ENCODE measurements around the gene CCDC57.

Gene CCDC57

DNA sequence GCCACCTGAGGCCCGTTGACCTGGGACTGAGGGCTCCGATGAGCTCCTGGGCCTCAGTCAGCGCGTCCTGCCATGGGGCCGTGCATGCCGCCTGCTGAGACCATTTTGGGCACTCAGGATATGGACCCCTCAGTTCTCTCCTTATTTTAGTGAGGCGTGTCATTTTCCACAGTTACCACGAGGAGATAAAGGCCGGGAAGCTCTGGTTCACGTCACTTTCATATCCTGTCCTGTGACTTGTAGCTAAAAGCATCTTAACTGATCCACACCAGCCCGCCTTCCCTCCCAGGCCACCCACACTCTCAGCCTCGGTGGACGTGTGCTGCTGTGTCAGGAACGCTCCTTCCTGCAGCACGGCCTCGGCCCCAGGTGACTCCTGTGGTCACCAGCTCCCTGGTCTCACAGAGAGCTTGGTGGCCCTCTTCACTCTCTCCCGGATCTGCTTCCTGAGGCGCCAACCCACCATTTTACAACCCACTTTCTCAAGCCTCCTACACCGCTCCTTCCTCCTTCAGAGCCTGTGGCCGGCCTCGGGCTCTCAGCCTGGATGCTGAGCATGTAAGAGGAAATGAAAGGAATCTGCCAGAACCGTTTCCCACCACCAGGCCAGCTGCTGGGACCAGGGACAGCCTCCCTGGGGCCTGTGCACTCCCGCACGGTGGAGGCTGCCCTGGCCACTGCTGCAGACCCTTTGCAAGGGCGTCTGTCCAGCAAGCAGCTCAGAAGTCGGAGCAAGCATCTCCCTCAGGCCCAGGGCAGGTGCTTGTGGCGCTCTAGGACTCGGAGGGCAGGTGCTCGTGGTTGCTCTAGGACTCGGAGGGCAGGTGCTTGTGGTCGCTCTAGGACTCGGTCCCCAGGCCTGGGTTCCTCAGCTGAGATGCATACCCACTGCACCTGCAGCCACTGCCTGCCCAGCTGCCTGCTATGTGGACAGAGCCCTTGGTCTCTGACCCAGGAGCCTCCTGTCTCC lies 90.7 kb downstream of the CCDC57 start:
- no peak for DNase-seq (ENCODE audit: low spot score)

DNA sequence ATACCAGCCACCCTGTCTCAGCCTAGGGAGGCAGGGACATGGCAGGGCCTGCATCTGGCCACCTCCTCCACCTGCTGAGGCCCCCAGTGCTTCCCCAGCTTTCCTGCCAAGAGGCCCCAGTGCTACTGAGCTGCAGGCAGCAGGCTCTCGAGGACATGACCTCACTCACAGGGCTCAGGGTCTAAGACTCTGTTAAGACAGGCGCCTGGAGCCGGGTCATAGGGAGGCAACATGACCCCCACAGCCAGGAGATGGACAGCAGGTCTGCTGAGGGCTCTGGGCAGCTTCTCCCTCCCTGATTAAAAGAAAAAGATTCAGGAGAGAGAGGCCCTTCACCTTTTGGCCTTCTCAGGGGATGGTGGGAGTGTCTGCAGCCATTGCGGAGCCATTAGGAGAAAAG lies 91.4 kb downstream of the CCDC57 start:
- no peak for DNase-seq (ENCODE audit: low spot score)

DNA sequence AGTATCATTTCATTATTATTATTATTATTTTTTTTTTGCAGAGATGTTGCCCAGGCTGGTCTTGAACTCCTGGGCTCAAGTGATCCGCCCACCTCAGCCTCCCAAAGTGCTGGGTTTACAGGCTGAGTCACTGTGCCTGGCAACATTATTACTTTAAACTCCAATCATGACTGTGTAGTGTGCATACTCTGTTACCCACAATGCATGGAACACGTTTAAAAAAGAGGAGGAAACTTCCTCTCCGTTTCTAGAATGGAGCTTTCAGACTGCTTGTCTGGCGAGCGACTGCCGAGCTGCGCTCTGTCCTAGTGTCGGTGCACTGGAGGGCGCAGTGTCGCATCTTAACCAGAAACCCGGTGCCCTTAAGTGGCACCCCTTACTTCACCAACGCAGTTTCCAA lies 92.5 kb downstream of the CCDC57 start:
- no peak for DNase-seq (ENCODE audit: low spot score)

DNA sequence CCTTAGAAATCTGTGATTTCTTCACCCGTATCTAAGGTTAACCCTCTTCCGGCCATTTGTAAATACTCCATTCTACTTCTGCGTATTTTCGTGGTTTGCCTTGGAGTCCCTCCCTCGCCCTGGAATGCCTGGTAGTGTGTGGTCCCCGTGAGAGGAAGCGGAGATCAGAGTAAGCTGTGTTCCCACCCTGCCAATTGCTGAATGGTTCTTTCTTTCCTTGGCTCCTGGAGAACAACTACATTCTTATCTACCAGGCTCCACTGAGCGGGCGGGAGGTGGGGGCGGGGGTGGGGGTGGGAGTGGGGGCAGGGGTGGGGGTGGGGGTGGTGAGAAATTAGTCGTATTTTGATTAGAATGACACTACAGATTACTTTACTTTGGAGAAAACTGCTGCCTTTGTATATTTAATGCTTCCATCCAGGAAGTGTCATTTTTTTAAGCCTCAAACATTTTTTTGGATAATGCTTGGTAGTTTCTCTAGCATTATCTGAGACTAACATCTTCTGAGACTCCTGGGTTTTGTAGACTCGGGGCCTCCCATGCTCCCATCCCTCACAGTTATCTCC lies 93.7 kb downstream of the CCDC57 start:
- no peak for DNase-seq (ENCODE audit: low spot score)

DNA sequence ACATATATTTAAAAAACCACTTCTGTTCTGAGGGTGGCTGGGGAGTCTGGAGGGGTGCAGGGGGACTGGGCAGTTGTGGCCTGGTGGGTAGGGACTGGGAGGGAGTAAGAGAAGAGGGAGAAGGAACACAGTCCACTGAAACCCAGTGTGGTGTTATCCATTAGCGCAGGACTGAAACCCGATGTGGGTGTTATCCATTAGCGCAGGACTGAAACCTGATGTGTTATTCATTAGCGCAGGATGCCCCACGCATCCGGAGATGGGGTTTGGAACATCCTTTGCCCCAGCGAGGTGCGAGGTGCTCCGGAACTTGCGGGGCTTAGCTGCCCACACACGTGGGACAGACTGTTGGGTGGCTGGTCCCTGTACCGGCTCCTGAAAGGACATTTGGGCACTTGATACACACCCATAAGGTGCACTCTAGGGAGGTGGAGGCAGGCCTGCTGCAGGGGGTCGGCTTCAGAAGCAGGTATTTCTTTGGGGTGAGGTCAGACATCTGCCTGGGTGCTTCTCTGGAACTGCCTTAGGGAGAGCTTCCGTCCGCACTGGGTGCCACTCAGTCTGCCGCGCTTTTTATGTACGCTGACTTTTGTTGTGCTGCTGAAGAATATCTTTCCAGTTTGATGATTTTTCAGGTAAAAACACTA lies 94.4 kb downstream of the CCDC57 start:
- no peak for DNase-seq (ENCODE audit: low spot score)

DNA sequence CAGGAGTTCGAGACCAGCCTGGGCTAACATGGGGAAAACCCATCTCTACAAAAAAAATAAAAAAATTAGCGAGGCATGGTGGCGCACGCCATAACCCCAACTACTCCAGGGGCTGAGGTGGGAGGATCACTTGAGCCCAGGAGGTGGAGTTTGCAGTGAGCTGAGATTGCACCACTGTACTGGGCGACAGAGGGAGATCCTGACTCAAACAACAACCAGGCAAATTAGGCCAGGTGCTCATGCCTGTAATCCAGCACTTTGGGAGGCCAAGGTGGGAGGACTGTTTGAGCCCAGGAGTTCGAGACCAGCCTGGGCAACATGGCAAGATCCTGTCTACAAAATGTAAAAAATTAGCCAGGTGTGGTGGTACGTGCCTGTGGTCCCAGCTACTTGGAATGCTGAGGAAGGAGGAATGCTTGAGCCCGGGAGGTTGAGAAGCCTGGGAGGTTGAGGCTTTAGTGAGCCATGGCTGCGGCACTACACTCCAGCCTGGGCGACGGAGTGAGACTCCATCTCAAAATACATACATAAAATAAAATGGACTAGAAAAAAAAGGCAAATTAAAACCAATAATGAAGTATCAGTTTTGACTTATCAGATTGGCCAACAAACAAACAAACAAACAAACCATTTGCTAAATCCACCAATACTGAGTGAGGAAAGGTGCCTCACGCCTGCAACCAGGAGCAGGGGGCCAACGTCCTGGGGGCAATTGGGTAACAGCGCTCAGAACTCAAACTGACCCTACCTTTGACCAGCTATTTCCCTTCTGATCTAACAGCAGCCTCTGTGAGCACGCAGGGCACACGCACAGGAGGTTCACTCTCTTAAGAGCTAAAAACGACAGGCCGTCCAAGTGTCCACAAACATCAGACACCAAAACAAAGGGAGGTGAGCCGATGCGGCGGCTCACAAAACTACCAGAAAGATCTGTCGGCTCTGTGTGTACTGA lies 95.2 kb downstream of the CCDC57 start:
- DNase-seq (ENCODE audit: low spot score): no peak

DNA sequence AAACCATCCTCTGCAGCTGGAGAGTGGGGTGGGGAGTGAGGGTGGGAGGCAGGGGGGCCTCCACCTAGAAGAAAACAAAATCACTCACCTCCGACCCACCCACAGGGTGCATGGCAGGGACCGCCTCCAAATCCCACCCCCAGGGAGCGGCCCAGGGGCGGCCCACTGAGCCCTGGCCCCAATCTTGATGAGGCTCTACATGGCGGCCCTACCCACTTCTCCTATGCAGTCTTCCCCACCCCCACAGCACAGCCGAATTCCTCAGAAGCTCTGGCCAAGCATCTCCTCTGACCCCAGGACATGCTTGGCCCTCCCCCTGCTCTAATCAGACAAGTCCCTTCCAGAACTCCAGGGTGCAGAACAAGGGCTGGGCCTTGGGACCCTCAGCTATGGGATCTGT lies 96.4 kb downstream of the CCDC57 start:
- DNase-seq (ENCODE audit: low spot score): no peak

DNA sequence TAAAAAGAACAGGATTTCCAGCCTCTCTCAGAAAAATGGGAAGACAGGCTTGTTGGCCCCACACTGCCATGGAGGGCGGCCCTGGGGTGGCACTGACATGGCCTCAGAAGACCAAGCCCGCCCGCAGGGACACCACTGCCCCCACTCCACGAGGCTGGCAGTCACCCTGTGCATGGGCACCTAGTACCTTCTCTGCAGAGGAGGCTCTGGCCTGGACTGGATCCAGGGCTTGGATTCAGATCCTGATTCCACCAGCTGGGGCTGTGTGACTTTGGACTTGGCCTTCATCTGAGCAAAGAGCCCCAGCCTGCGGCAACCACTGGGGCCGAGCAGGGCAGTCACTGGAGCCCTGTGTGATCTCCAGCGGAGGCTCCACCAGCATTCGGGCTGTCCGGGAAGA lies 97.8 kb downstream of the CCDC57 start:
- DNase-seq (ENCODE audit: low spot score): no peak

DNA sequence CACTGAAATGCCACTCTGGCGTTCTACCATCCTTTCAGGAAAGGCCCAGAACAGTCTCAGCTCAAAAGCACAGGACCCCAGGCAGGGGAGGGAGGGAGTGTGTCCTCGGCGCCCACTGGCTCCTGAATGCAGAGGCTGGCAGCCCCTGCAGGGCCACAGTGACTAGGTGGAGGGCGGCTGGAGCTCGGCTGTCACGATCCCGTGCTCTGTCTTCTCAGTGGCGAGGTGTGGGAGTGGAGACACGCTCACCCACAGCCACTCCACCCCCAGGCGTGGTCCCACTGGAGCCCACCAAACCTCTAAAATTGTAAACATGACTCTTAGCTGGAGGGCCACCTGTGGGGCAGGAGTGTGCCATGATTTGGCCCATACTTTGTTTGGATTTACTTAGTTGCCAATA lies 98.2 kb downstream of the CCDC57 start:
- no peak for DNase-seq (ENCODE audit: low spot score)

DNA sequence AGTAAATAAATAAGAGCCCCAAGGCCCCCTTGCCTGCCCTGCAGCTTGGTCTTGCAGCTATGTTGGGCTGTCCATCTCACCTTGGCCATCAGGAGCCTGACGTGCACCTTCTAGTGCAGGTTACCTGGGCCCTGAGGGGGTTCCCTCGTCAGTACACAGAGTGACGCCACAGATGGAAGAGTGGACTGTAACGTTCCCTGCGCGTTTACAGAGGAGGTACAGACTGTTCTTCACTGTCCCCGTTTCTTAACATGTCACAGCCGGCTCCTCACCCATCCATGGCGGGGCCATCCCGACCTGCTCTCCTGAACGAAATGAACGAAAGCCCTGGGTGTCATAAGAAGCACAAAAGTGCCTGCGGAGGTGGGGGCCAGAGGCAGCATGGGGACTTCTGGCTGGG lies 98.7 kb downstream of the CCDC57 start:
- no peak for DNase-seq (ENCODE audit: low spot score)

DNA sequence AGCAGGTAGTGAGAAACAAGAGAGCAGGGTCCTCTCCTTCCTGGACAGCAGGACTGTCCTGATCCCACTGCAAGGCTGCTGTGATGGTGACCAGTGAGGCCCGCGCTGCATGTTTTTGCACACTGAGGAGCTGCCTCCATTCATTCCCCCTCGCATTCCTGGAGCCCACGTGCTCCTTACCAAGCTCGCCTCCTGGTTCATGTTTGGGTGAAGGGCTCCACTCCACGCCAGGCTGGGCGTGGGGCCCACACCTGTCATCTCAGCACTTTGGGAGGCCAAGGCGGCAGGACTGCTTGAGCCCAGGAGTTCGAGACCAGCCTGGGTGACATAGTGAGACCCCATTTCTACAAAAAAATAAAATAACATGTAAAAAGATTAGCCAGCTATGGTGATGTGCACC lies 99.2 kb downstream of the CCDC57 start:
- no peak for DNase-seq (ENCODE audit: low spot score)

DNA sequence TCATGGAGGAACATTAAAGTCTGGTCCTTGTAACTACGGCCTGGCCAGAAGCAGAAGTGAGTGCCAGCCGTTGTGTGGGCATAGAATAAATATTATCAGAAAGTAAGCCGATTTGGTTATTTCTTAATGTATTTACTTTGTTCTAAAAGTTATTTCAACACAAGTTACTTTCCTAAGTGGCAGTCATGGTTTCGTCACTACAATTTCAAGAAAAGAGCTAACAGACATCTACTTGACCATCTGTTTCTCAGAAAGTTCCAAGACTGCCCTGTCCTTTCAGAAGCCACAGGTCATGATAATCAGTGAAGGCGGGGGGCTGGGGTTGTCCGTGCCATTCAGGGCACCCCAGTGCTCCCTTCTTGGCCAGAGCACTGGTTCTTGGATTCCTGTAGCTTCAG lies 99.7 kb downstream of the CCDC57 start:
- DNase-seq (ENCODE audit: low spot score): no peak

DNA sequence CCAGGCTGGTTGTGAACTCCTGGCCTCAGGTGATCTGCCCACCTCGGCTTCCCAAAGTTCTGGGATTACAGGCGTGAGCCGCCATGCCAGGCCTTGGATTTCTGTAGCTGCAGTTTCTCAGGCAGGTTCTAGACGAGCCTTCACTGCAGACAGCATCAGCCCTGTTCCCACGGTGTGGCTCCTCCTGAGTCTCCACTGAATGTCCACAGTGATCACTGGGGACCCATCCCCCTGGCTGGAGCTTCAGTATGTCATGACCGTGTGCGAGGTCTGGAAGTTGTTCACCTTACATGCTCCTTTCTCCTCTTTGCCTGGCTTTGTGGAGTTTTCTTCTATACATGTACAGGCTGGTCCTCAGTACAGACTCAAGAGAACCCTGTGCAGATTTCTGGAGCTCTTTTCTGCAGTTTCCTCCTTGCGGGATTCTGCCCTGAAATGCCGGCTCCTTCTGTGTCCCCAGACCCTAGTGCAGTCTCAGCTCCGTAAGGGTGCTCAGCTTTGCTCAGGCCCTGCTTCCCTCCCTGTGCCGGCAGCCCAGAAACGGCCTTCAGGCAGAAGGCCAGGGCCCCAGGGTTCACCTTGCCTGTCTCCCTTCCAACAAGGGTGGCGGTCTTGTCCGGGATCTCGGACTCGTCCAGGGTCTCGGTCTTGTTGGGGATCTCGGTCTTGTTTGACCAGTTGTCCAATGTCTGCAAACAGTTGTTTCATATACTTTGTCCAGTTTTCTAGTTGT lies 100.3 kb downstream of the CCDC57 start:
- no peak for DNase-seq (ENCODE audit: low spot score)

DNA sequence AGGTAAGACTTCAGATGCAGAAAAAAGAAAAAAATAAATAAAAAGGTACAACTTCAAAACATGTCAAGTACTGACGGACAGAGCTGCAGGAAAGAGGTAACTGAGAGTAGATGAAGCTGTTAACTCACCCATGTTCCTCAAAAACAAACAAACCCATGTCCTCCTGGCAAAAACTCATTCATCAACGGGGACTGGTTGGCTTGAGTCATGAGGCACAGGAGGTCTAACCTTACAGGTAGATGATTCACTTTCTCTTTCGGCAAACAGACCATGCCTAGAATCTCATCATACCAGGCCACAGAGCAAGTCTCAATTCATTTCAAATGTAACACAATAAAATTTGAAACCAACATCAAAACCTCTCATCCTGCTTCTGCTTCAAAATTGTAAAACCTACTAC lies 102.3 kb downstream of the CCDC57 start:
- no peak for DNase-seq (ENCODE audit: low spot score)

DNA sequence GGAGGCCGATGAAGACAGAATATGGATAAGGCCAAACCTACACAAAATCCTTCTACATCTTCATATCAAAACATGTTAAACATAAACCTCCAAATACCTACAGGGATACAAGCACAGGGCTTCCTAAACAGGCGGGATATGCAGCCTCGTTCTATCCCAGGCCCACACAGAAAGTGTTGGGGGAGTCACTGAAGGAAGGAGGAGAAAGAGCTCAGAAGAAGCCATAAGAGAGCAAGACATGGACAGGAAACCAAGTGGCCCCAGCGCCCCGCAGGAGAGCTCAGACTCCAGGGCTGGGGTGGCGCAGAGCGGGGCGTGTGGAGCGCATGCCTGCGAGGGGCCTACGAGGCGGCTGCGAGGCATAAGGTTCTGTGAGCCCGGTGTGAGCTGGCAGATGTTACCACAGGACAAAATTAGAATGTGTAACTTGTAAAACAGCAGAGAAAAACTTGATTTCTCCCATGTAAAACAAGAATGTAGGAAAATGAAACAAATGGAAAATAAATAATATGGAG lies 103.6 kb downstream of the CCDC57 start:
- DNase-seq (ENCODE audit: low spot score): no peak

DNA sequence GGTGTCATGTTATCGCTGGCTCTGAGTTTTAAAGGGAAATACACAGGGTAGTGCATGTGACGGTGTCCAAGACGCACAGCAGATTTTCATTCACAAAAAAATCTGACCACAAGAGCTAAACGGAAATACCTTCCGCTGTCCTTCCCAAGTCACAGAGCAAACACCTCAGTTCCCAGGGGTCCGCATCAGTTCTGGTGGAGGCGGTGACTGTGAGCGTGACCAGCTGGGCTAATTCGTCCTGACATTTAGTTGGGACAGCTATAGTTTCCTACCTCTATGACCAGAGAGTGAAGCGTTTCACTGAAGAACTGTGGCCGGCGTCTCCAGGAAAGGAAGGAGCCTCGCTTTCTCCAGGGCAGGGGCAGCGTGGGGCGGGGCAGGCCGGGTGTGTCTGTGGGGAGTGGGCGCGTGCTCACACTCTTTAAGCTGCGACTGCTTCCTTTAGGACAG lies 104.1 kb downstream of the CCDC57 start:
- DNase-seq (ENCODE audit: low spot score): no peak

DNA sequence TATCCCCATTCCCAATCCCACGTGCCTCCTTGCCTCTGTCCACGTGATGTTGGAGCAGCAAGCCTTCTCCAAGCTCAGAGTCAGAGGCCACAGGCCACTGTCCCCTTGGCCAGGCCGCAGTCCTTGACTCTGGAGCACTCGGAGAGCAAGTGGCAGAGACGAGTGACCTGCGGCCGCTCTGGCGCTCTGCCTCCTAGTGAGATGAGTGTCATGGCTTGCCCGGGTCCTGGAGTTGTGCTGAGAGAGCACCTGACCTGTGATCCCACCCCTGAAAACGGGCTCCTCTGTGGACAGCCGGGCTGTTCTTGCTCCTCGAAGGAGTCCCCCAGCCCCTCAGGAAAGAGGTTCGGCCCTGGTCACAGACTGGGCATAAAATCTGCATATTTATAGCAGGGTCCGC lies 104.6 kb downstream of the CCDC57 start:
- no peak for DNase-seq (ENCODE audit: low spot score)

DNA sequence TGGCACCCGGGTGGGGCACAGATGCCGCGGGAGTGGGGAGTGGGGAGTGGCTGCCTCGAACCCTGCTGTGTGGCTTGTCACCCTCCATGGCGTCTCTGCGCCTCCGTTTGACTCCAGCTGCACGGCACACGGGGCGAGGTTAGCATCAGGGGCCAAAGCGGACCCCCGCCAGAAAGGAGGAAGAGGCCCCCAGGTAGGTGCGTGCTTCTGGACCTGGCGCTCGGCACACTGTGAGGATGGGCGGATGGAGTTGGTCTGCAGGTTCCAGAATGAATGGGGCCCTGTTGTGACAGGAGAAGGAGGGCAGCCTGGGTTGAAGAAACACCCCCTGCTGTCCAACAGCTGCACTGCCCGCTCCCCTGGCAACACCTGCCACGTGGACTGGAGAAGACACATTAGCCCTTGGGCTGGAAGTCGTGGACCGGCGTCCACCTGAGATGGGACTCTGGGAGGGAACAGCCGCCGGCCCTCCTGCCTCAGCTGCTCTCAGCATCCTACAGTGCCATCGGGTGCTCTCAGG lies 105.2 kb downstream of the CCDC57 start:
- no peak for DNase-seq (ENCODE audit: low spot score)

DNA sequence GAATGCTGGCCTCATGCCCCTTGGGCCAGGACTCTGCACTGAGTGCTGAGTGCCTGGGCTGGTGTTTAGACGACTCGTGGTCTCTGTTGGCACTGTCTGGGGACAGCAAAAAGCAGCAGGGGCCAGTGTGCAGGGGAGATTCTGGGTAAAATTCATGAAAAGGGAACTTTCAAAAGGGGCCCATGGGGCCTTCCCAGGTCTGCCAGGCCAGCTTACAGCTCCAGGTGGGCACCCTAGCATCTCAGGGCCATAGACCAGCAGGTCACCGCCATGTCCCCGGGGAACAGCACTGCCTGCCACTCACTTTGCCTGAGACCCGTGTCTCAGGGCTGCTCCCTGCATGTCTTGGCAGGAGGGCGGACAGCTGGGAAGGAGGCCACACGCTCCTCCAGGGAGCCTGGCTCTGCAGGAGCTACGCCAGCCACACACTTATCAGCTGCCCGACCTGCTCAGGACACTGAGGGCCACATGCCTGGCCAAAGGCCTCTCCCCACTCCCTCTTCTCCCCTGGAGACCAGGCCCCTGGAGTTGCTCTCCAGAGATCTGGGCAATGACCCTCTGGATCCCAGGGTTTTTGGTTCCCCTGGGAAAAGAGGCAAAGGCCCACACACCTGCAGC lies 105.8 kb downstream of the CCDC57 start:
- DNase-seq (ENCODE audit: low spot score): no peak
